ENCODE measurements around the gene C11orf16.
A peak's percentile ranks its signal among the peaks of the same experiment; 100 is the strongest.

The C11orf16 gene

GRCh38 chr11:8913961-8914660 is 18.6 kb downstream of the C11orf16 start:
- peak; percentile 80 for TF ChIP-seq CTCF (IDR thresholded peaks at IDR 0.05; ENCODE audit: extremely low read depth, insufficient read depth, missing control alignments)
- in situ Hi-C loops (cut with MboI; ENCODE audit: low pct_unique_long_range_greater_than_20kb, low sequenced_read_pairs, unreplicated experiment) = no loop called here
- peak; percentile 62 for DNase-seq (ENCODE audit: low spot score)

DNA sequence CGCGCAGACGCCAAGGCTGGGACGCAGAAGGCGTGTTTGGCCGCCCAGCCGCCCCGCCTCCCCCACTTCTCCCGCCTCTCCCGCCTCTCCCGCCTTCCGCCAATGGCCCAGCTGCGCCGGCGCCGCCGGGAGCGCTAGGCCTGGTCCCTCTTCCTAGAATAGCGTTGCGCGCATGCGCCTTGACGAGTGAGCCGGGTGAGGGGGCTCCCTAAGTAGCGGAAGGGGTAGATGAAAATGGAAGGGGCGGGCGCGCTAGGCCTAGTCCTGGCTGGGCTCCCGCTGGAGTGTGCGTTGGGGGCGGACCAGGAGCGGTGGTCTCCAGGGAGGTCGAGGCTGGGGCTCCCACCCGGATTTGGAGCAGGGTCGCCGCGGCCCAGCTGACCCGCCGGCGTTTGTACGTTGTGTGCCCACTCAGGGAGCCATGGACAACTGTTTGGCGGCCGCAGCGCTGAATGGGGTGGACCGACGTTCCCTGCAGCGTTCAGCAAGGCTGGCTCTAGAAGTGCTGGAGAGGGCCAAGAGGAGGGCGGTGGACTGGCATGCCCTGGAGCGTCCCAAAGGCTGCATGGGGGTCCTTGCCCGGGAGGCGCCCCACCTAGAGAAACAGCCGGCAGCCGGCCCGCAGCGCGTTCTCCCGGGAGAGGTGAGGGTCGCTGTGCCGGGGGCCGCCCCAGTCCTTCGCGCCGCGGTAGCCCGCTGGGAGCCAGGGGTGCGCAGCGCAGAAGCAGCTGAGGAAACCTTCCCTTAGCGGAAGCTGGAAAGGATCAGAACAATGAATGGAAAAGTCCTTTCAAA is 21.5 kb downstream of the C11orf16 start, which contains the start of gene AKIP1:
AKIP1 (plus strand) TSS at position 161 of the 795 bp plus-strand sequence; CDS start at position 422, 261 bp downstream.
- in situ Hi-C loops (cut with MboI; ENCODE audit: low pct_unique_long_range_greater_than_20kb, low sequenced_read_pairs, unreplicated experiment) = no loop called here
- peak; percentile 93 for DNase-seq (ENCODE audit: low spot score)
- no peak for TF ChIP-seq CTCF (IDR thresholded peaks at IDR 0.05; ENCODE audit: extremely low read depth, insufficient read depth, missing control alignments)

DNA sequence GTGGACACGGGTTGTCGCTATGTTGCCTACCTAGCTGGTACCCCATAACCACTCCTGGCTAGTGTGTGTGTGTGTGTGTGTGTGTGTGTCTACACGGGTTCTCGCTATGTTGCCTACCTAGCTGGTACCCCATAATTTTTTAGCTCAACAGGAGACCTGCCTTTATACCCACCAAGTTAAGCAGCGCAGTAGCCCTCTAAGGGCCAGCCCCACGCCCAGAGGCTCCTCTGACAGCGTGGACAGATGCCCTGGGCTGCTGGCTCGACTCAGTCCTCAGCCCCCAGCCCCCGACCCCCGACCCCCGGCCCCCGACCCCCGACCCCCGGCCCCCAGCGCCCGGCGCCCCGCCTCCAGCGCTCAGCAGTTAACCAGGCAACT is 22.1 kb downstream of the C11orf16 start:
- no peak for TF ChIP-seq CTCF (IDR thresholded peaks at IDR 0.05; ENCODE audit: extremely low read depth, insufficient read depth, missing control alignments)
- no peak for DNase-seq (ENCODE audit: low spot score)
- in situ Hi-C loops (cut with MboI; ENCODE audit: low pct_unique_long_range_greater_than_20kb, low sequenced_read_pairs, unreplicated experiment) = no loop called here

DNA sequence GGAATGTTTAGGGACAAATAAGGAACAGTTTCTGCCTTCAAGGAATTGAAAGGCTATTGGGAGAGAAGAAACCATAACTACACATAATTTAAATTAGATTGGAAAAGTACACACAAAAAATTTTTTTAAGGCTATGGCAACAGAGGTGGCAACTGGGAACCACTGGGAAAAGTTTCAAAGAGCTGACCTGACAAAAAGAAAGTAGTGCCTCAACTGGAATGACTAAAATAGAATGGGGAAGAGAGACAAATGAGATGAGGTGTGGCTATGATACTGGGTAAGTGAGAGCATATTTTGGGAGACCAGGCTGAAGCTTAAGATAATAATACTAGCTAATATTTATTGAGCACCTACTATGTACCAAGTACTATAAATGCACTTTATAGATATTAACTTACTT is 24.6 kb downstream of the C11orf16 start:
- no peak for DNase-seq (ENCODE audit: low spot score)
- no peak for TF ChIP-seq CTCF (IDR thresholded peaks at IDR 0.05; ENCODE audit: extremely low read depth, insufficient read depth, missing control alignments)
- in situ Hi-C loops (cut with MboI; ENCODE audit: low pct_unique_long_range_greater_than_20kb, low sequenced_read_pairs, unreplicated experiment) = no loop called here

GRCh38 chr11:8907116-8907515 is 25.6 kb downstream of the C11orf16 start:
- no peak for DNase-seq (ENCODE audit: low spot score)
- no peak for TF ChIP-seq CTCF (IDR thresholded peaks at IDR 0.05; ENCODE audit: extremely low read depth, insufficient read depth, missing control alignments)
- in situ Hi-C loops (cut with MboI; ENCODE audit: low pct_unique_long_range_greater_than_20kb, low sequenced_read_pairs, unreplicated experiment) = no loop called here

GRCh38 chr11:8905528-8906165 is 27.1 kb downstream of the C11orf16 start:
- in situ Hi-C loops (cut with MboI; ENCODE audit: low pct_unique_long_range_greater_than_20kb, low sequenced_read_pairs, unreplicated experiment) = no loop called here
- no peak for TF ChIP-seq CTCF (IDR thresholded peaks at IDR 0.05; ENCODE audit: extremely low read depth, insufficient read depth, missing control alignments)
- DNase-seq (ENCODE audit: low spot score) = no peak
